GM19467 (cell line): Measurements from ENCODE around the gene MYH9.
"Not testable (repeated sequence)": the region's sequence is repeated elsewhere in the genome, so short reads cannot be mapped to it uniquely, and the experiment has no call there.

Experiments used
- ATAC-seq: cut with Tn5 transposase; IDR thresholded peaks from one replicate; pipeline ENCODE4 v1.9.1; 2021; ENCODE audit warnings: mild to moderate bottlenecking, moderate library complexity; ENCODE audit not compliant: unreplicated experiment

MYH9 gene

GRCh38 chr22:36415415-36416168 is 27.8 kb upstream of the MYH9 start:
- ATAC-seq, result no peak

GRCh38 chr22:36413022-36413775 is 25.4 kb upstream of the MYH9 start:
- ATAC-seq, result no peak

GRCh38 chr22:36411589-36412258 is 24.0 kb upstream of the MYH9 start:
- no peak for ATAC-seq

- no peak for ATAC-seq
Observed at GRCh38 chr22:36409911-36410756, 22.4 kb upstream of the MYH9 start.

- ATAC-seq, result not testable (repeated sequence)
Observed at GRCh38 chr22:36409554-36409910, 21.8 kb upstream of the MYH9 start.

- no peak for ATAC-seq
Observed at GRCh38 chr22:36409056-36409455, 21.3 kb upstream of the MYH9 start.

DNA sequence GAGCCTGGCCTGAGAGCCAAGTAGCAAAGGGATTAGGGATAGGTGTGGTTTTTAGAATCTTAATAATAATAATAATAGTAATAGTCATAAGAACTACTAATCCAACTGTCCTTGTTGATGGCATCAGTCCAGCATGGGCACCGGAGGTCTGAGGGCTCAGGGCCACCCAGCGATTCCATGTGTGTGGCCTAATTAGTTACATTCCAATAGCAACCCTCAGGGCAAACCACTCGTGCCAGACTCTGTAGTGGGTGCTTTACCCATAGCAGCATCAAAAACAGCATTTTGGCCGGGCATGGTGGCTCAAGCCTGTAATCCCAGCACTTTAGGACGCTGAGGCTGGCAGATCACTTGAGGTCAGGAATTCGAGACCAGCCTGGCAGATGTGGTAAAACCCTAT is 19.0 kb upstream of the MYH9 start:
- ATAC-seq, result no peak

DNA sequence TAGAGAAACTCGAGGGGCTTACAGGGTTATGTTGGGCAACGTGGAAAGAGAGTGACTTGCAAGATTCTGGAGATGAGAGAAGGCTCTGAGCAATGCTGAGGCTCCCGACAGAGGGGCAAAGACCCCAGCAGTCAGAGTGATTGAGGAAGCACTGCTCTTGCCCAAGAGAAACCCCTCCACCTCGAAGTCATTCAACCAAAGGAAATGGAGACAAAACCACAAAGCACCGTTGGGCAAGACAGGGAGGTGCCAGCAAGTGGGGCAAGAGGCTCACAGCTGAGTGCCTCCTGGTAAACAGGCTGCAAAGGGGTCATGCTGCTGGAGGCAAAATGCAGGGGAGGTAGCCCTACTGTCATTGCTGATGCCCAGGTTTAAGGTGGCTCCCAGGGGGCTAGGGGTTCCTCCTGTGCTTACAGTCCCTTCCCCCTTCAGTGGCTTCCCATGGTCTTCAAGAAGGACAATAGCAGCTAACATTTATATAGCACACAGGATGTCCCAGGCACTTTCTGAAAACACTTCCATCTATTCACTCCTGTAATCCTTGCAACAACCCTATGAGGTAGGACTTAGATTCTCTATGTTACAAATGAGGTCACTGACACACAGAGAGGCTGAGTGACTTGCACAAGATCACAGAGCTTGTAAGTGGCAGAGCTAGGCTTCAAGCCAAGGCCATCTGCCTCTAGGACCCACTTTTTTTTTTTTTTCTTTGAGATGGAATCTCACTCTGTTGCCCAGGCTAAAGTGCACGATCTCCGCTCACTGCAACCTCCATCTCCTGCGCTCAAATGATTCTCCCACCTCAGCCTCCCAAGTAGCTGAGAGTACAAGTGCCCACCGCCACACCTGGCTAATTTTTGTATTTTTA is 18.1 kb upstream of the MYH9 start:
- no peak for ATAC-seq

- no peak for ATAC-seq
Observed at GRCh38 chr22:36405221-36405661, 17.5 kb upstream of the MYH9 start.

DNA sequence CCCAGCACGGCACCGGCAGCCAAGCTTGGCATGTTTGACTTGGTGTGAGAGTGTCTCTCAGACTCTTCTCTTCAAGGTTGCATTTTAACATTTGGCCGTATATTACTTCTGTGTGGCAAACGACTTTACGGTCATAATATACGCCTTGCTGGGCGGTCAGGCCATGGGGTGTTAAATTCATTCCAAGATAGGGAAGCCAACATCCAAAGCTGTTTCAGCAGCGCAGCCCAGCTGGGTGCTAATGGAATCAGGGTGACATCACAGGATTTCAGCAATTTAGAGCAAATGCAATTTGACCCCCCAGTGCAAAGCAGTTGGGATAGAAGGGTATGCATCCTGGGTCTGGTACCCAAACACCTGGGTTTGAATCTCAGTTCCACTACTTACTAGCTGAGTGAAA is 16.7 kb upstream of the MYH9 start:
- ATAC-seq, result no peak

- ATAC-seq, result no peak
Observed at GRCh38 chr22:36399472-36399778, 11.7 kb upstream of the MYH9 start.

- ATAC-seq, result no peak
Observed at GRCh38 chr22:36398601-36399471, 11.1 kb upstream of the MYH9 start.

DNA sequence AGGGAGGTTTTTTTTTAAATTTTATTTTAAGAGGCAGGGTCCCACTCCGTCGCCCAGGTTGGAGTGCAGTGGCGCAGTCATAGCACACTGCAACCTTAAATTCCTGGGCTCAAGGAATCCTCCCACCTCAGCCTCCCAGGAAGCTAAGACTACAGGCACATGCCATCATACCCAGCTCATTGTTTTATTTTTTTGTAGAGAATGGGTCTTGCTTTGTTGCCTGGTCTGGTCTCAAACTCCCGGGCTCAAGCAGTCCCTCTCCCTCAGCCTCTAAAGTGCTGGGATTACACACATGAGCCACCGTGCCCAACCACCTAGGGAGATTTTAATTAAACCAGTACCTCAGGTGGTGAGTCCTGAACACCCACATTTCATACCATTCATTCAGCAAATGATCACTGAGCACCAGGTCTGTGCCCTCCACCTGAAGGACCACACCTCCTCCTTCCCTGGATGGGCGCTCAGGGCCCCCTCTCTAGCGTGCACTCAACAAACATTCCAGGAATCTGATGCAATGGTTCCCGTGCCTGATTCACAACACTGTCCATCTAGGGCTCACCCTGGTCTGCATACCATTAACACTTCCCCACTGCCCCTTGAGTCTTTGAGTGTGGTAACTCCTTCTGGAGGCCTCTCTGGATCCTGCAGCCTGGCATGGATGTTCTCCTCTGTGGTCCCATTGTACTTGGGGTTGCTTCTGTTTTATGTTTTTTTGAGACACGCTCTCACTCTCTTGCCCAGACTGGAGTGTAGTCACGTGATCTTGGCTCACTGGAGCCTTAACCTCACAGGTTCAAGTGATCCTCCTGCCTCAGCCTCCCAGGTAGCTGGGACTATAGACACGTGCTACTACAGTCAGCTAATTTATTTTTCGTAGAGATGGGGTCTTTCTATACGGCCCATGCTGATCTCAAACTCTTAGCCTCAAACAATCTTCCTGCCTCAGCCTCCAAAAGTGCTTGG is 9.6 kb upstream of the MYH9 start:
- no peak for ATAC-seq

- ATAC-seq, result no peak
Observed at GRCh38 chr22:36395915-36396314, 8.1 kb upstream of the MYH9 start.

DNA sequence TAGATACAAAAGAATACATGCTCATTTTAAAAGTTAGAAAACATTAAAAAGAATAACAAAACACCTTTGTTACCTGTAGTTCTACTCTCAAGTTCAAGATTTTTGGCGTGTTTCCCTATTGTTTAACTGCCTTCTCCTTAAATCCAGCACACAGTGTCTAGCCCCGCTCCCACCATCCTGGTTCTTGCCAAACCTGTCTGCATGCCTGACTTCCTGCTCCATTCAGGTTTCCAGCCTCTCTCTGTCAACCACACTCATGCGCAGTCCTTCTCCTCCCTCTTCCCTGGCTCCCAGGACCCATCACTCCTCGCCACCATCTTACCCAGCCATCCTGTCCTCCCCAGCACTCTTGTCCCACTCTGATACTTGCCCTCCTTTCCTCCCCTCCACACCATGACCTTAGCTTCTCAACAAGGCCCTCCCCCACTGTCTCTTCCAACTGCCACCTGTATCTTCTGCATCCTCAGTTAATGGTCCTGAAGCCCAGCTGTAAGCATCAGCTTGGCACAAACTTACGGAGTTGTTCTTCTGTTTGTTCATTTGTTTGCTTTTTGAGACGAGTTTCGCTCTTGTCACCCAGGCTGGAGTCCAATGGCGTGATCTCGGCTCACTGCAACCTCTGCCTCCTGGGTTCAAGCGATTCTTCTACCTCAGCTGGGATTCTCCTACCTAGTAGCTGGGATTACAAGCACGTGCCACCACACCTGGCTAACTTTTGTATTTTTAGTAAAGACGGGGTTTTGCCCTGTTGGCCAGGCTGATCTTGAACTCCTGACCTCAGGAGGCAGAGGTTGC is 7.5 kb upstream of the MYH9 start:
- ATAC-seq, result no peak

DNA sequence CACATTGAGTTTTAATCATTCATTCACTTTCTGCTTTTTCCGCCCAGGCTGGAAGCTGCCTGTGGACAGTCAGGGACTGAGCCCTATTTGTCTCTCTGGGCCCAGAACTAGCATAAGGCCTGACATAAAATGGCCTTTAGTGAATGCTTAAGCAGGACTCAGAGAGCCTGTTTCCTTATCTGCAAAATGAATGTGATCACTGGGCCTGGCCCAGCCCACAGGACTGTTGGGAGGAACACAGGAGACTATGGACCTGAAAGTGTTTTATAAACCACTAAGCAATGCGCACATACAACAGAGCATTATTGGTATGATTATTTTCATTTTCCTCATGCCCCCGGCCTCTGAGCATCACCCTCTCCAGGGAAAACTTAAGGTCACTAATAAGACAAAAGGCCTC is 3.9 kb upstream of the MYH9 start:
- ATAC-seq, result no peak

GRCh38 chr22:36389122-36389521 is 1.4 kb upstream of the MYH9 start:
- not testable (repeated sequence) for ATAC-seq

DNA sequence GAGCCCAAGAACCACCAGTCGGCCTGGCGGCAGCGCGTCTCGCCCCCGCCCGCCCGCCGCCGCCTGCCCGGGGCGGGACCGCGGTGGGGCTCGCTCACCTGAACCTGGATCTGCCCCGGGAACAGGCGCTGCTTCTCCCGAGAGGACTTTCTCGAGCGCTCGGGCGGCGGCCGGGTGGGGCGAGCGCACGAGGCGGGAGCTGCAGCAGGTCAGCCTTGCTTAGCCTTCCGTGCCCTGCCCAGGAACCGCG is 133 bp downstream of the MYH9 start:
- ATAC-seq, result peak; percentile 1
